Lower leg skin (tissue), 3 donors: ENCODE results near the gene ASIC4.

Experiments
- CTCF ChIP-seq, 3 donors: fragments of 450-650 bp; IDR thresholded peaks; one replicate each; pipeline ENCODE4 v1.5.1; 2016; ENCODE audit warnings: antibody characterized with exemption in 3 of 3, mild to moderate bottlenecking in 3 of 3, moderate library complexity in 2 of 3
- POLR2A ChIP-seq, 2 donors: fragments of 450-650 bp; IDR thresholded peaks; one replicate each; pipeline ENCODE4 v1.6.1; 2016 to 2017; ENCODE audit warnings: antibody characterized with exemption in 2 of 2, mild to moderate bottlenecking in 1 of 2, moderate library complexity in 1 of 2

DNA sequence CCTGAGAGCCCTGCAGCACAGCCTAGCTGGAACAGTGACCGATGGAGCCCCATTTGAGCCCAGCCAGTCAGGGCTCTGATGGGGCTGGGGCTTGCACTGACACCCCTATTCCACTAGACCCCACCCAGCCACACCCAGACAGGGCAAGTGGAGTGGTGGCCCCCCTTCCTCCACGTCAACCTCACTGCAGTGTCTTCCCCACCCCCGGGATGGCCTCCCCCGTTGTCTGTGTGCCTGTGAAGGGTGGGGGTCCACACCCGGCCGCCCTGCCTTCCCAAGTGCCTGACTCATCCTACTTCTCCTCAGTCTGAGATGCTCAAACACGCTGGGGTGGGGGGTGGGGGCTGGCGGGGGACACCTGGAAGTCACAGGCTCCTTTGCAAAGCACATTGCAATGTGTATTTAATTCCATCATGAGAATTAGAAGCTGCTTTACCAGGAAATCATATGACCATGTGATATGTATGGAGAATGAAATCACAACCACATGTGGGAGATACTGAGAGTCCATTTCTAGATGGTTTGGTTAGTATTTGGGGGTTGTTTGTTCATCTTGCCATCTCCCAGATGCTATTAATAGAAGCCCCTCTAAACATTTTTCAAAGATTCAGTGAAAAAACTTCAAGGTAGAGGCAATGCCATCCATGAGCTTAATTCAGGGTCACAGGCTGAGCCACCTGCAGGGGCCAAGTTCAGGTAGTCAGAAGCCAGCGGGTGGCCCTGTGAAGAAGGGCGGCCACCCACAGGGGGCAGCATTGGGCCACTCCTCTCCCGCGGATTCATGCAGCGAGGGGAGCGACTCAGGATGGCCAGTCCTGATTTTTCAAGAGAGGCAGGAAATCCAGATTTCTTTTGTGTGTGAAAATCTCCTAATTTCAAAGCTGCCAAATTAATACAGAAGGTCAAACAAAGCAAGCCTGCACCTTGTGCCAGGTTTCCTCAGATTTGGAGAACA lies 38.3 kb upstream of the ASIC4 start:
- no peak for TF ChIP-seq CTCF (IDR thresholded peaks at IDR 0.05)
- TF ChIP-seq POLR2A (IDR thresholded peaks at IDR 0.05) = no peak
